Suppressor macrophage treated with lipopolysaccharide for 4 hours (primary cell): Measurements from ENCODE around the gene NLRX1.
A peak's percentile ranks its signal among the peaks of the same experiment; 100 is the strongest.
"Not testable (repeated sequence)": the region's sequence is repeated elsewhere in the genome, so short reads cannot be mapped to it uniquely, and the experiment has no call there.

ENCODE experiments used
- DNase-seq: peaks from one replicate; pipeline ENCODE4 v3.0.0-alpha.2; 2020

Gene NLRX1

GRCh38 chr11:119209186-119209585 is 40.7 kb downstream of the NLRX1 start:
- no peak for DNase-seq

- DNase-seq, result peak; percentile 24
Measured at GRCh38 chr11:119210050-119210449, 41.5 kb downstream of the NLRX1 start.

- peak; percentile 80 for DNase-seq
Measured at GRCh38 chr11:119218141-119218878, 49.8 kb downstream of the NLRX1 start.

- no peak for DNase-seq
Measured at GRCh38 chr11:119222308-119222707, 53.8 kb downstream of the NLRX1 start.

- DNase-seq, result no peak
Measured at GRCh38 chr11:119222891-119223290, 54.4 kb downstream of the NLRX1 start.

- DNase-seq, result no peak
Measured at GRCh38 chr11:119223856-119224255, 55.3 kb downstream of the NLRX1 start.

GRCh38 chr11:119228535-119229287 is 60.2 kb downstream of the NLRX1 start:
- not testable (repeated sequence) for DNase-seq

- DNase-seq, result no peak
Measured at GRCh38 chr11:119229288-119229672, 60.8 kb downstream of the NLRX1 start.

GRCh38 chr11:119229741-119230140 is 61.2 kb downstream of the NLRX1 start:
- no peak for DNase-seq
